GM18867 (cell line): ENCODE data around the gene CBX2.

Source experiments
- ATAC-seq: cut with Tn5 transposase; IDR thresholded peaks from one replicate; pipeline ENCODE4 v1.9.1; 2021; ENCODE audit warnings: mild to moderate bottlenecking, moderate library complexity; ENCODE audit not compliant: unreplicated experiment

The CBX2 gene

DNA sequence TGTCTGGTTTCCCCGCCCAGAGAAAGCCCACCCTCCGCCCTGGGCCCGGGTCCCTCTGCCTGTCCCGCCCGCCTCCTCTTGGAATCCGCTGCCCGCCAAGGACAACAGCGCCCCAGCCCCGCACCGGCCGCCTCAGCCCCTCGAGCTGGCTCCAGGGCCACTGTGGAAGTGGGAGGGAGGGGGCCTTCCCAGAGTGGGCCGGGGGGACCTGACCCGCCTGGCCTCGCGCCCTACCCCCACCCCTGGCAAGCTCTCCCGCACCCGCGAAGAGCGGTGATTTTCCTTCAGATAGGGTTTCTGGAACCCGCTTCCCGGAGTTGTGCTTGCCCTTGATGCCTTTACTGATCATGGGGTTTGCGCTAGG, 21.2 kb downstream of the CBX2 start:
- ATAC-seq, result no peak

DNA sequence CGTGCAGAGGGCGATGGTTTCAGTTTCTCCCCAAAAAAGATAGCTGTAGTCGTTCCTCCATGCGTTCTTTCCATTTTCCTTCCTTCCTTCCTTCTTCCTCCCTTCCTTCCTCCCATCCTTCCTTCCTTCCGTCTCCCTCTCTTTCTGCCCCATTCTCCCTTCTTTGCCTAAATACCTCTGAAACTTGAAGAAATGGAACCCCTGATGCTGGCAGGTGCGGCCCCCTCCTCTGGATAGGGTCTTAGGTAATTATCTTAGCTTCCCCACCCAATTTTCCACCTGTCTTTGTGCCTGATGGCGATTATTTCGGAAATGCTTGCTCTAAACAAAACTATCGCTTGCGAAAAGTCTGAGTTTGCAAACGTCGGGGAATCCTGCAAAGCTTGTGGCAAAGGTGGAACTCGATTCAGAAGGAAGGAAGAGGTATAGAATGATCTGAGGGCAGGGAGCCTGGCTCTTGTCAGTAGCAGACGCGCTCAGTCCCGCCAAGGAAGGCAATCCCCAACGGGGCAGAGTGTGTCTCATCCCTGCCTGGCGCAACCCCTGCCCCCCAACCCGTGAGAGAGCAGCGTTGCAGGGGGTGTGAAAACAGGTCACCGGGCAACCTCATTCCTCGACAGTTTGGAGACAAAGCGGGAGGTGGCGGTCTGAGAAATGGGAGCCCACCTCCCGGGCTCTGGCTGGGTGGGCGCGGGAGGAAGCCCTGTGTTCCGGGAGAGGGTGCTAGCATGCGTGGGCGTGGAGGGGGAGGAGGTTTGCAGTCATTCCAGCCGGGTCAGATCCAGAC, 21.8 kb downstream of the CBX2 start:
- no peak for ATAC-seq

DNA sequence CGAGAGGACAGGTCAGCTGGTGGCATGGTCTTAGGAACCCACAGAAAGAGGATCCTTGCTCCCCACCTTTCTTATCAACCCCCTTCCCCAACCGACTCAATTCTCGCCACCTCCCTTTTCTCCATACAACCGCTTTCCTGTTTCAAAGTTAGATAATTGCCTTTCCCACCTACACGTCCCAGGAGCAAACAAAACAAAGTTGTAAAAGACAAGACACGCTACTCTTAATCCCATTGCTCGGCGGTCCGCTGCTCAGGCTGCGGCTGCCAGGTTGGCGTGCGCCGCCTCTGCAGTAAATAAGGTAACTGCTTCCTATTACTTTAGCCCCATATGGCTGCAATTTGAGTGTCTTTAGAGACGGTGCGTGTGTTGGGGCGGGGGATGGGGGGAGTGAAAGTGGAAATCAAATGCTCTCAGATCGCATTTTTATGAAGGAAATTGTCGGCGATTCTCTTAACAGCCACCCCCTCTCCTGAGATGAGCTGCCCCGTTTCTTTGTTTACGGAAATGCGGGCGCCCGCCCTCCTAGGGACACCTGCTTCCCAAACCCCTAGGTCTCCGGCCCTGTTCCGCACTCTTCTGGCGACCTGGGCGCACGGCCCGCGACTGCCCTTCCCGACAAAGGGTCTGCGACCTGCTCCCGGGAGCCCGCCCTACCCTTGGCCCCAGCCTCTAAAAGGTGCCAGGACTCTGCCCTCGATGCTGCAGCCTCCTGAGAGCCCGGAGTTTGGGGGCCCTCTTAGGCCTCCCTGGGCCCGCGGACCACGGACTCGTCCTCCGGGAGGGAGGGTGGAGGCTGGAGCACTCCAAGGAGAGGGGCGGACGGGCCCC, 22.6 kb downstream of the CBX2 start:
- no peak for ATAC-seq

DNA sequence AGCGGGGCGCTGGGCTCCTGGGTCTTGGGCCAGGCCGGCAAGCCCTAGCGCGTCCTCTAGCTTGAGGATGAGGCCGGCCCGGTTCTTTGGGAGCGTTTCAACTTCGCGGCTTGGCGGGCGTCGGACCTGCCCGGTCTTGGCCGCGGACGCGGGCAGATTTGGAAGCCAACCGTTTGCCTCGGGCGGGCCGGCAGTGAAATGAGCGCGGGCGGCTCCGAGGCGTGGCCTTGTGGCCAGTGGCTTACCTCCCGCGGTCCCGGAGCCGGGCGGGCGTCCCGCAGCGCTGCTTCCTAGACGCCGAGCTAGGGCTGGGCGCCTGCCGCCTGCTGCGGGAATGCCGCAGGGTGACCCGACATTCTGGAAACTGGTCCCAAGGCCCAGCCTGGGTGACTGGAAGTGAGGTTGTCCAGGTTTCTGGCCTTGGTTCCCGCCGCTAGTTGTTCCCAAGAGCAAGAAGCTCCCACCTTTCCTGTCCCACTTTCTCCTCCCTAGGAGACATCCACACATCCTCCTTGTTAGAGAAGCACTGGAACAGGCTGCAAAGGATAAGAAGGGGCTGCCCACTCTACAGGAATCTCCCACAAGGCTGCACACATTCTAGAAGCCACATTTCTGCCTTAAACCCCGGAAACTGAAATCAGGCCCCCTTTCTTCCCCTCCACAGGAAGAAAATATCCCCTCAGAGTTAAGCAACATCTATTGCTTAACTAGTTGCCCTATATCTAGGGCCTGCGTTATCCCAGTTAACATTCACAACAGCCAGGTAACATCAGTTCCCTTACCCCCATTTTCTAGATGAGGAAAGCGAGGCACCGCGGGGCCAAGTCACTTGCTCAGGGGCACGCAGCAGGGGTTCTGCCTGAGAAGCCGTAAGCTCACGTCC, 23.4 kb downstream of the CBX2 start:
- no peak for ATAC-seq

DNA sequence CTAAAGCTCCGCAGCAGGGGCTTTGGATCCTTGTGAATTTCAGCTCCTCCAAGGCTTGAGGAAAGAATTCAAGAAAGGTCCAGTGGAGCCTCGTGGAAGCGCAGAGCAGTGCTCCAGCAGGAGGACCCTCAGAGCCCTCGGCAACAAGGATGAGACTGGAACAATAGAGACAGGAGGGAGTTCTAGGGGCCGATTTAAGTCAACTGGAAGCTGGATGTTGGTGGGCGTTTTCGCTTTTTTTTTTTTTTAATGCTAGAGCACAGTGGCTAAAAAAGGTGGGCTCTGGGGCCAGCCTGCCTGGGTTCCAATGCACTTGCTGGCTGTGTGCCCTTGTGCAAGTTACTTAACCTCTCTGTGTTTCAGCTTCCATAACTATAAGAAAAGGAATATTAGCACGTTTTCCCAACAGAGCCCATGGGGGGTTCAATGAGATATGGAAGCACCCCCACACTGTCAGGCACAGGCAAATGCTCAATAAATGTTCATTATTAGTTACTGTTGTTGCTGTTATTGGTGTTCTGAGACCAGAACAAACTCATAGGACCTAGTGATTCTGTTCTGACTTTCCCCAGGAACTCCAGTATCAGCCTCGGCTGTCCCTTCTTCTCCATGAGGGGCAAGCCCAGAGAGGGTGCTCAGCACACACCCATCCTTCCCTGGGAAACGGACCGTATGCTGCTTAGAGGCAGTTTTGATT, 24.2 kb downstream of the CBX2 start:
- no peak for ATAC-seq

DNA sequence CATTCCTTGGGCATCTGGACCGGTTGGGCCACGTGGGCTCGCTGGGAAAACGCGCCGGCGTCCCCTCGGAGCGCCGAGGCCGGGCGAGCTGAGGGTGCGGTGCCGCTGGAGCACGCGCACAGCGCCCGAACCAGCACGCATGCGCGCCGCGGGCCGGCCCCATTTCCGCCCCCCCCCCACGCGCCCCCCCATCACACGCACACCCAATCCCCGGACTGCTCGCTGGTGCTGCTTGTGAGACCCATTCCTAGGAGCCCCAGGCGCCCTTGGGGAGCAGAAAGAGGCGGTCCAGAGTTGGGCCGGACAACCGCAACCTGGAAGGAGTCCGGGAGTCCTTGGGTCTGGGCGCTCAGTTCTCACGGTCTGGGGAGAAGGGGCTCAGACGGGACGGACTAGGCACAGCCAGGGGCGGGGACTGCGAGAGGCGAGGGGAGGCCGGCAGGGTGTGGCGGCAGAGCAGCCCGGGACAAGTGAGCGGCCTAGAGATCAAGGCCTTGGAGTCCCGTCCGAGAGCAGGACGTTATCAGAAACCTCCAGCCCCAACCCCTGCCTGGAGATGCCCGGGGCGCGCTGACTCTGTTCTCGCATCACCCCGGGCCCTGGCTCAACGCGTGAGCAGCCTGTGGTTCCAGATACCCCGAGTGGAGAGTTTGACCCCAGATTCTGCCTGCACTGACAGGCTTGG, 24.9 kb downstream of the CBX2 start:
- no peak for ATAC-seq

DNA sequence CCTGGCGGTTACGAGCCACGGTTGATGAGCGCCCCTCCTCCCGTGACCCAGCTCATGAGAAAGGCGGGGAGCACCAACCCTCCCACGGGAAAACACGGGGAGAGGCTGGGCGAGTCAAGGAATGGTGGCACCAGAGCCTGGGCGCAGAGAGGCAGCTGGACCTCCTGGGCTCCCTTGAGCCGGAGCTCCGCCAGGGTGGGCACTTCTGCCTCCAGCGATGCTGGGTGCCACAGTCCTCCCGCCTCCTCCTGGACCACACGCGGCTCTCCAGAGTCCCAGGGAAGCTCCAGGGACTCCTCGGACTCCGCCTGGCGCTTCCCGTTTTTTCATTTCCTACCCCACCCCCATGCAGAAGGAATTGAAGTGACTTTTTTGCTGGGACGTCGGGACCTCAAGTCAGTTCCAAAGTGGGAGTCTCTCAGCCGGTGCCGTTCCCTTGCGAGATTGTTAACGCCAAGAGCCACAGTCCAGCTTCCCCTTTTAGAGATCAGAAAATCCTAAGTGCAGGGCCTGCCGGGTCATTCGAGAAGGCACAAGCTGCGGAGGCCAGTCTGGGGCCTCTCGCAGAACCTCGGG, 25.6 kb downstream of the CBX2 start:
- ATAC-seq, result no peak

DNA sequence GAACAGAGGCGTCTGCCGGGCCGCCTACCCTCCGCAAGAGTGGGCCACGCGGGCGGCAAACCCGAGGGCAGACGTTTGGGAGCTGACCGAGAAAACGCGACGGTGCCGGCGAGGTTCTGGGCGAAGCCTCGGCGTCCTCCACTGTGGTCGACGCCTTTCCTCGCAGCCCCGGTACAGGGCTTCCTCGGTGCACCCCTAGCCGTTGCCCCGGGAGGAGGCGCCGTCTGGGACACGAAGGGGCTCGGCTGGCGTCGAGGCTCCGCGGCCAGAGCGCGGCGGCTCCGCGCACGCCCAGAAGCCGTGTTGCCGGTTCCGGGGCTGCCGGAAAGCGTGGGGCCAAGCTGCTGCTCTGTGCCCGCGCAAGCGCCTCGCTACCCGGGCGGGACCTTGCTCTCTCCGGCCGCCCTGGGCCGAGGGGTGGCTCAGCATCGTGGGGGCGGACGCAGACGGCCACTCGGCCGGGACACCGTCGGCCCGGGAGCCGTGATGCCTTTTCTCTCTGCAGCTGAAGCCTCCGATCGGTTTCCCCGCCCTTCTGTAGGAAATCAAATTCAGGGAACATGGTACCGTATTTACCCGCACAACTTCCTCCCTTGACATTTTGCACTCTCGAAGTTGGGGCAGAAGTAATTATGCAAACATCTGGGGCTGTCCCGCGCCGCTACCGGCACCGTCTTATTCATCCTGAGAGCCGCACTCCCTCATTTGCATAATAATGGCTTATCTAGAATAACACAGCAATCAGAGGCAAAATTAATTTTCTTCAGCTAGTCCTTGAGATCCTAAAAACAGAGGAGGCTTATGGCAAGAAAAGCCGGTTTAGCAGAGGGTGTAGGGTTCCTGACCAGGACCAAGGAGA, 26.3 kb downstream of the CBX2 start:
- peak; percentile 59 for ATAC-seq

DNA sequence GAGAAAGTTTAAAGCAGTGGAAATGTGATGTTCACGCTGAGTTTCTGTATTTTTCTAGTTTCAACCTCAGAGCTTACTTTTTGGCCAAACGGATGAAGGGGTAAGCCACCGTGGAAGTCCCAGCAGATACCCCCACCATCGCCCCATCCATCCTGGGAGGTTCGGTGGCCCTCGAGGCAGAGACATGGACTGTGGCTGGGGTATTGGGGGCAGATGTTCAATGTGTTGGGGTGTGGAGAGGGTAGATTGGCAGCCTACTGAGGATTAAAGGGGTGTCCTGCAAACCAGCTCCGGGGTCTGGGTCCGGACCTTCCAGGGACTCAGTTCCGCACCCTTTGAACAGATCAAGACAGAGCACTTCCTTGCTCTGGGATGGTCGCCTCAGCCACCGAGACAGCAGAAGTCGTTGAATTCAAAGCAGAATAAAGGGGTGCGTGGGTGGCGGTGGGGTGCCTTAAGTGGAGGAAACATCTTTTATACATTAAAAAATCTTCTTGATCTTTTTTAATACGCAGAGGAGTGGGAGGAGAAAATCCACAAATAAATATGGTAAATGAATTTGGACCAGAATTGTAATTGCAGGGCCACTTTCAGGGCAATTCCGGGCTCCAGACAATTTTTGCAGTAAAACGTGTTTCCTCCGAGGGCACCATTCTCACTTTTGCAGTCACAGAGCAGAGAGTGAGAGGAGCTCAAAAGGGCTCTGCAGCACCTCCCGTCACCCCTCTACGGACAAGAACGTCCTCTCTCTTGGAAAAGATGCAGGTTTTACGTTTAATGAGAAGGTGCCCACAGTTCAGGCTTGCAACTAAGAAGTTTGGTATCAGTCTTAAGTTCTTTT, 27.1 kb downstream of the CBX2 start:
- ATAC-seq, result no peak

DNA sequence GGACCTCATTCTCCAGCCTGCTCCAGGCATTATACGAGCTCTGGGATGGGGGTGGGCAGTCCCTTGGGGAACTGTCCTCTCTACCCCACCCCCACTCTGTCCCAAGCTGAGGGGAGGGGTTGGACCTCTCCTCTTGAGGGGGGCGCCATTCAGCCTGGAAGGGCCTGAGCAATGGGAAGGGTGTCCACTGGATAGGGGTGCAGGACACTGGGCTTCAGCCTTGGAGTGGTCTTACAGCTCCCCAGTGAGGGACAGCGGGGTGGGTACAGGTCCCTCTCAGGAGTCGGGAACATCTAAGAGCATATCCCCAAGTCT, 28.5 kb downstream of the CBX2 start:
- ATAC-seq, result no peak

DNA sequence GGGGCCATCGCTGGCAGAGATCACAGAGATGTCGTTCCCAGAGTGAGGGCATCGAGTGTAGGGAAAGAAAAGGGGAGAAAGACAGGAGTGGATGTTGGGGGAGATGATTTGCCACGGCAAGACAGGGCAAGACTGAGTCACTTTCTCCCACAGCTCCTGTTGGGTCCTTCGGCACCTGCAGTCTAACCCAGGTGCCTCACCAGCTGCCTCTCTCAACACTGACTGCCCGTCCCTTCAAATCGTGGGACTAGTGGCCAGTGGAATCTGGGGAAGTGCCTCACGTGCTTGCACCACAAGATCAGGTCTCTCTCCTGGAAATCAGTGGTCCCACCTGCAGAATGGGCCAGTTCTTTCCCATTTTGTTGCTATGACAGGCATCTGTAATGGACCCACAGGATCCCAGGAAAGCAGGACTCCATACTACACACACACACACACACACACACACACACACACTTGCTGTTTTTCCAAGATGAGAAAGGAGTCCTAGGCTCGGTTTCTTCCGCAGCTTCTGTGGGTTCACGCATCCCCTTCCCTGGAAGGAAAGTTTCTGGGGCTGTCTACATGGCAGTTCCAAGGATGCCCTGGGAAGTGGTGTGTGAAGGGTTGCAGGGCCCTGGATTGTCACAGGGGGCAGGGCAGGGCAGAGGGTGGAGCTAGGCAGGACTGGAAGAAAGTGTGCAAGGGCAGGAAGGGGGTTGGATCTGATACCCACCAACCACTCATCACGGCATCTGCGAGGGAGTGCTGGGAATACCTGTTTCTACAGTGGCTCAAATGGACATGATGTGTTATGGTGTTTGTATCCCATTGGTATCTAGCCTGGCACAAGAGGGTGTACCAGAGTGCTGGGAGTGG, 29.1 kb downstream of the CBX2 start:
- no peak for ATAC-seq

DNA sequence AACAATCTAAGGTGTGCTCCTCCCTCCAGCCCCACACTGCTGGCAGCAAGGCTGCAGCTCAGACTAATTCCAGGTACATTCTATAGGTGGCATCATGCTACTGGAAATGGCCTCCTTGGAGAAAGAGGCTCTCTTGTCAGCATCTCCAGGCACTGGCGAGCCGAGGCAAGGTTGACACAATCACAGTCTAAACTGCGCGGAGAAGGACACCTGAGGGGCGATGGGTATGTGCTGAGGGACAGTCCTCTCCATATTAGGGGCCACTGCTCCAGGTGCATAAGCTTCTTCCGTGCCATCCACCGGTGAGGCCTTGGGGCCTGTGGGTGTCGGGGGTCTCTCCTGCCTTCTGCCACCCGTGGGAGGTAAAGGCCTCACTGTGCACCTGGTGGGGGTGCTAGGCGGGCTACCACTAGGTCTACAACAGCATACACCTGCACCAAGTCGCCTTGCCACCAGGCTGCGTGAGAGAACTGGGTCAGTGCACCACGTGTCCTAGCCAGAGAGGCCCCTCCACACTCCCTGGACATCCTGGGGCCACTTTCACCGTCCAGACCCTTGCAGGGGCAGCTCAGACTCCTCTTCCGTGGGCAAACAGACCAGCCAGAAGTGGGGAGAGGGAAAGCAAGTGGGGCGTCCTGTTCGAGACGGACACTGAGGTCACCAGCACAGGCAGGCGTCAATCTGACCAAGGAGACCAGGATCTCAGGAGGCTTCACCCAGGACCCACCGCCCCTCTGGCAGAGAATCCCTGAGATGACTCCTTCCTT, 31.0 kb downstream of the CBX2 start:
- no peak for ATAC-seq

DNA sequence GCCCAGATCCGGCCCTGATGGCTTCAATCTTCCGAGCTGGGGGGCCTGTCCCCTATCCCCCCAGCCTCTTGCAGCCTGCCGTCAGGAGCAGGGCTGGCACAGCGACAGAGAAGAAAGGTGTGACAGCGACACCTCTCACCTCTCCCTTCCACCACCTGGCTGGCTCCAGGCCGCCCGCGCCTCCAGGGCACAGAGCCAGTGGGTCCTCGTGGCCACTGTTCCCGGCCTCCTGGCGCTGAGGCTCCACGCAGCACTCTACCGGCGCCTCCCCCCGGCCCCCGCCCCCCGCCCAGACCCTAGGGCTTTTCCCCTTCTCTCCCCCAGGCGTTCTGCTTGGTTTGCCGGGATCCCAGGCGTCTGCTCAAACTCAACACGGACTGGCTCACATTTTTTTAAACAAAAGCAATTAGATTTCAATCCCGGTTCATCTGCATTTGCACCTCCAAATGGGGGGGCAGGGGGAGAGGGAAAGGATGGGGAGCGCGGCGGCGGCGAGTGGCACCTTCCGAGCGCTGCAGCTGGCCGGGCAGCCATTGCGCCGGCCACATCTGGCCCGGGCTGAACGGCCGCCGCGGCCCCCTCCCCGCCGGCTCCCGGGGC, 31.7 kb downstream of the CBX2 start:
- no peak for ATAC-seq

DNA sequence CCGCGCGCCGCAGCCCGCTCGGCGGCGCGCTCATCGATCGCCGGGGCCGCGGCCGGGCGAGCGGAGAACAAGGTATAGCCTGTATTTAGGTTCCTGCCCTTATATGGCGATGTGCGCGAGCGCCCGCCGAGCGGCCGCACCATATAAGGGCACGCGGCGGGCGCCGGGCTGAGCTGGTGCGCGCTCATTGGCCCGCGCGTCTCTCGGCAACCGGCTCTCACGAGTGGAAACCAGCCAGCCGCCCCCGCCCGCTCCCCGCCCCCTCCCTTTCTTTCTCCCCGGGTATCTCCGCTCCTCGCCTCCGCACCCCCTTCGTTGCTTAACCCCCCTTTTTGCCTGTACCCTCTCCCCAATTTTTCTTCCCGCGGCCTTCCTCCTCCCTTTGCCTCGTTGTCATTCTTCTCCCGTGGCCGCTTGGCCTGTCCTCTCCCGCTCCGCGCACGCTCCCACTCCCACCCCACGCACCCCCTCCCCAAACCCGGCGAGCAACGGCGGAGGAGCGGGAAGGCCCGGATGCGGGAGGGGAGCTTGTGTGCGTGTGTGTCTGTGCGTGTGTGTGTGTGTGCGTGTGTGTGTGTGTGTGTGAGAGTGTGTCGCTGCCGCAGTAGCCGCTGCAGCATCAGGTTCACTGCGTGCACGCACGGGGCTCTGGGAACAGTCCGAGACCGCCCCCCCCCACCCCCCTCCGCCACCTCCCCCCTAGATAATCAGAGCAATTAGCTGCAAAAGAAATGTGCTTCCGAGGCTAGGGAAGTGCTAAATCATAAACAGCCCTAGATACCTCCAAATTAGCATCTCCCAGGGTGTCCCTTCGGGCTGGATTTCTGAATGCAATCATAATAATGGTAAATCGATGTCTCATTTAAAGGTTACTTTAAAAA, 32.4 kb downstream of the CBX2 start:
- ATAC-seq, result peak; percentile 84
